ENCODE data around the gene CD7.

DNA sequence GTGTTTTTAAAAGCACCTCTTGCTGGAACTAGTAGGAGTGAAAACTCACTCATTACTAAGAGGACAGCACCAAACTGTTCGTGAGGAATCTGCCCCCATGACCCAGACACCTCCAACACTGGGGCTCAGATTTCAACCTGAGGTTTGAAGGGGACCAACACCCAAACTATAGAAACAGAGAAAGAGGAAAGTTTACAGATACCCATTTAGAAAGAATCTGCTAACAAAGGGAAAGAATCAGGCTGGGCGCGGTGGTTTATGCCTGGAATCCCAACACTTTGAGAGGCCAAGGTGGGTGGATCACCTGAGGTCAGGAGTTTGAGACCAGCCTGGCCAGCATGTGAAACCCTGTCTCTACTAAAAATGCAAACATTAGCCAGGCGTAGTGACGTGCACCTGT lies 40.5 kb downstream of the CD7 start:
- TF ChIP-seq, protein P1, sequence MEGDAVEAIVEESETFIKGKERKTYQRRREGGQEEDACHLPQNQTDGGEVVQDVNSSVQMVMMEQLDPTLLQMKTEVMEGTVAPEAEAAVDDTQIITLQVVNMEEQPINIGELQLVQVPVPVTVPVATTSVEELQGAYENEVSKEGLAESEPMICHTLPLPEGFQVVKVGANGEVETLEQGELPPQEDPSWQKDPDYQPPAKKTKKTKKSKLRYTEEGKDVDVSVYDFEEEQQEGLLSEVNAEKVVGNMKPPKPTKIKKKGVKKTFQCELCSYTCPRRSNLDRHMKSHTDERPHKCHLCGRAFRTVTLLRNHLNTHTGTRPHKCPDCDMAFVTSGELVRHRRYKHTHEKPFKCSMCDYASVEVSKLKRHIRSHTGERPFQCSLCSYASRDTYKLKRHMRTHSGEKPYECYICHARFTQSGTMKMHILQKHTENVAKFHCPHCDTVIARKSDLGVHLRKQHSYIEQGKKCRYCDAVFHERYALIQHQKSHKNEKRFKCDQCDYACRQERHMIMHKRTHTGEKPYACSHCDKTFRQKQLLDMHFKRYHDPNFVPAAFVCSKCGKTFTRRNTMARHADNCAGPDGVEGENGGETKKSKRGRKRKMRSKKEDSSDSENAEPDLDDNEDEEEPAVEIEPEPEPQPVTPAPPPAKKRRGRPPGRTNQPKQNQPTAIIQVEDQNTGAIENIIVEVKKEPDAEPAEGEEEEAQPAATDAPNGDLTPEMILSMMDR (tag by site-specific recombination; IDR thresholded peaks at IDR 0.05), result no peak
- TF ChIP-seq, protein P2, sequence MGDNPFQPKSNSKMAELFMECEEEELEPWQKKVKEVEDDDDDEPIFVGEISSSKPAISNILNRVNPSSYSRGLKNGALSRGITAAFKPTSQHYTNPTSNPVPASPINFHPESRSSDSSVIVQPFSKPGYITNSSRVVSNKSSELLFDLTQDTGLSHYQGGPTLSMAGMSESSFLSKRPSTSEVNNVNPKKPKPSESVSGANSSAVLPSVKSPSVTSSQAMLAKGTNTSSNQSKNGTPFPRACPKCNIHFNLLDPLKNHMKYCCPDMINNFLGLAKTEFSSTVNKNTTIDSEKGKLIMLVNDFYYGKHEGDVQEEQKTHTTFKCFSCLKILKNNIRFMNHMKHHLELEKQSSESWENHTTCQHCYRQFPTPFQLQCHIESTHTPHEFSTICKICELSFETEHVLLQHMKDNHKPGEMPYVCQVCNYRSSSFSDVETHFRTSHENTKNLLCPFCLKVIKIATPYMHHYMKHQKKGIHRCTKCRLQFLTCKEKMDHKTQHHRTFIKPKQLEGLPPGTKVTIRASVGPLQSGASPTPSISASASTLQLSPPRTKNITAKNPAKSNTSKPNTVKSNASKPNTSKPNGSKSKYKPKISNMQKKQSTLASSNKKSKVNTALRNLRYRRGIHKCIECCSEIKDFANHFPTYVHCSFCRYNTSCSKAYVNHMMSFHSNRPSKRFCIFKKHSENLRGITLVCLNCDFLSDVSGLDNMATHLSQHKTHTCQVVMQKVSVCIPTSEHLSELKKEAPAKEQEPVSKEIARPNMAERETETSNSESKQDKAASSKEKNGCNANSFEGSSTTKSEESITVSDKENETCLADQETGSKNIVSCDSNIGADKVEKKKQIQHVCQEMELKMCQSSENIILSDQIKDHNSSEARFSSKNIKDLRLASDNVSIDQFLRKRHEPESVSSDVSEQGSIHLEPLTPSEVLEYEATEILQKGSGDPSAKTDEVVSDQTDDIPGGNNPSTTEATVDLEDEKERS (tag by site-specific recombination; IDR thresholded peaks at IDR 0.05), result no peak
- TF ChIP-seq ZNF548 (tag by site-specific recombination; IDR thresholded peaks at IDR 0.05), result no peak
- TF ChIP-seq KLF16 (tag by site-specific recombination; IDR thresholded peaks at IDR 0.05), result no peak
- no peak for TF ChIP-seq GLI4 (tag by site-specific recombination; IDR thresholded peaks at IDR 0.05)

All from HEK293 (cell line).